Measurements from ENCODE around the gene APRT.

GRCh38 chr16:88831838-88832237 lies 20.1 kb upstream of the APRT start:
- TF ChIP-seq, protein P1, sequence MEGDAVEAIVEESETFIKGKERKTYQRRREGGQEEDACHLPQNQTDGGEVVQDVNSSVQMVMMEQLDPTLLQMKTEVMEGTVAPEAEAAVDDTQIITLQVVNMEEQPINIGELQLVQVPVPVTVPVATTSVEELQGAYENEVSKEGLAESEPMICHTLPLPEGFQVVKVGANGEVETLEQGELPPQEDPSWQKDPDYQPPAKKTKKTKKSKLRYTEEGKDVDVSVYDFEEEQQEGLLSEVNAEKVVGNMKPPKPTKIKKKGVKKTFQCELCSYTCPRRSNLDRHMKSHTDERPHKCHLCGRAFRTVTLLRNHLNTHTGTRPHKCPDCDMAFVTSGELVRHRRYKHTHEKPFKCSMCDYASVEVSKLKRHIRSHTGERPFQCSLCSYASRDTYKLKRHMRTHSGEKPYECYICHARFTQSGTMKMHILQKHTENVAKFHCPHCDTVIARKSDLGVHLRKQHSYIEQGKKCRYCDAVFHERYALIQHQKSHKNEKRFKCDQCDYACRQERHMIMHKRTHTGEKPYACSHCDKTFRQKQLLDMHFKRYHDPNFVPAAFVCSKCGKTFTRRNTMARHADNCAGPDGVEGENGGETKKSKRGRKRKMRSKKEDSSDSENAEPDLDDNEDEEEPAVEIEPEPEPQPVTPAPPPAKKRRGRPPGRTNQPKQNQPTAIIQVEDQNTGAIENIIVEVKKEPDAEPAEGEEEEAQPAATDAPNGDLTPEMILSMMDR (IDR thresholded peaks at IDR 0.05), result no peak
- no peak for TF ChIP-seq POLR2A (IDR thresholded peaks at IDR 0.05)
